Activated gamma-delta T cell (primary cell): ENCODE results near the gene PARS2.
"Not testable (repeated sequence)": the region's sequence is repeated elsewhere in the genome, so short reads cannot be mapped to it uniquely, and the experiment has no call there.

Source experiments
- DNase-seq: peaks from one replicate; lab custom pipeline; 2025; lab: John Stamatoyannopoulos, UW

Gene PARS2

GRCh38 chr1:54800041-54800898 is 35.9 kb upstream of the PARS2 start:
- DNase-seq = no peak

DNA sequence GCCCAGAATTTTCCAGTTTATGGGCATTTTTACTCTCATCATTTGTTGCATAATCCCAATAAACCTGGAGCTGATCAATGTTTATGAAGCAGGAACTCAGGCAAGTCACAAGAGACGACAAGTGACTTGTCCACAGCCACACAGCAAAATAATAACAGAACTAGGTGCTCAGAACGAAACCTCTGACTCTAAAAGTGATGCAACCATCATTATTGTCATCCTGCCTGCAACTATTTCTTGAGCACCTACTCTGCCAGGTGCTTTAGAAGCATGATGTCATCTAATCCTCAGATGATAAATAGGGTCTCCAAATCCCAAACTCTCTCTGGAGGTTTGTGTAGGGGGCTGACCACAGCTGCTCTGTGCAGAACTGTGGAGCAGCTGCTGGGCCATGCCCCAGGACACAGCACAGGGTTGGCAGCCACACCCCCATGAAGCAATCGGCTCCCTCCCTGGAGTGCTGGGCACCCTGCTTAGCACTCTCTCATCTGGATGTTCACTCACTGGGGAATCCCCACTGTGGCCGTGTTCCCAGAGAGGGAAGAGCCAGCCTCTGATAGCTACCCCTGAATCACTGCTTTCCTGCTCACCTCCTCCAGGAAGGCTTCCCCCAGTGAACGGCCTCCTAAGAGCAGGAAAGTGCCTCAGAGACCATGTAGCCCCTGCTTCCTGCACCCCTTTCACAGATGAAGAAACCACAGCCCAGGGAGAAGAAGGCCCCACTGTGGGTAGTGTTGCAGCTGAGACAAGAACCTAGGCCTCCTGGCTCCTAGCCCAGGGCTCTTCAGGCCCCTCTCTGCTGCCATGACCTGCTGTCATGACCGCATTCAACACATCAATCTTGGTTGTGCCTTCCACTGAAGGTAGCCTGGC is 34.7 kb upstream of the PARS2 start:
- DNase-seq = no peak

DNA sequence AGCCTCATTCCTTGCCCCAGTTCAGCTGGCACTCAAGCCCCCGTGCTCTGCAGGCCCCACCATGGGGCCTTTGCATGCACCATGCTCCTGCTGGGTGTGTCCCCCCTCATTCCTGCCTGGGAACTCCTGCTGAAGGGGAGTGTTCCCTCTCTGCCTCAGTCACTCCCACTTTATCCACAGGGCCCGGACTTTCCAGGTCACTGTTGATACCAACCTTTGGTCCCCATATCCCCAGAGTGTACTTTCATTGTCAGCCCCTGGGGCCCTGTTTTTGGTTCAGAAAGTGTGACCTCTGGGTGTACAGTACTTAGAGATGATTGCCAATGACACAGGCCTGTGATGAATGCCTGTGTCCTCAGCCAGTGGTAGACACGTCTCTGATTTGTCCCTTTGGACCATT is 33.9 kb upstream of the PARS2 start:
- no peak for DNase-seq

DNA sequence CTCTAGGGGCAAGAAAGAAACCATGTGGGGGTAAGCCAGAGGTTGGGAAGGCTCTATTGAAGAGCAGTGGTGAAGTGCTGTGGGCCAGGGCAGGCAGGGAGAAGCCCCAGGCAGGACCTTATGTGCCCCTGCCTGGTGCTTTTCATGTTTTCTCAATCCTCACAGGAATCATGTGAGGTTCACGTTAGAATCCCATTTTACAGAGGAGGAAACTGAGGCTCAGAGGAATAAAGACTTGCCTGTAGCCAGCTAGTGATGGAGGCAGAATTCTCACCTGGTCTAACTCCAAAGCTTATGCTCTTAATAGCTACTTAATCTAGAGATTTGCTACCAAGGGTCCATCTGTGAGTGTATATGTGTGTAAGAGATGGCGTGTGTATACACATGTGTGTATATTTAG is 32.6 kb upstream of the PARS2 start:
- DNase-seq = no peak

DNA sequence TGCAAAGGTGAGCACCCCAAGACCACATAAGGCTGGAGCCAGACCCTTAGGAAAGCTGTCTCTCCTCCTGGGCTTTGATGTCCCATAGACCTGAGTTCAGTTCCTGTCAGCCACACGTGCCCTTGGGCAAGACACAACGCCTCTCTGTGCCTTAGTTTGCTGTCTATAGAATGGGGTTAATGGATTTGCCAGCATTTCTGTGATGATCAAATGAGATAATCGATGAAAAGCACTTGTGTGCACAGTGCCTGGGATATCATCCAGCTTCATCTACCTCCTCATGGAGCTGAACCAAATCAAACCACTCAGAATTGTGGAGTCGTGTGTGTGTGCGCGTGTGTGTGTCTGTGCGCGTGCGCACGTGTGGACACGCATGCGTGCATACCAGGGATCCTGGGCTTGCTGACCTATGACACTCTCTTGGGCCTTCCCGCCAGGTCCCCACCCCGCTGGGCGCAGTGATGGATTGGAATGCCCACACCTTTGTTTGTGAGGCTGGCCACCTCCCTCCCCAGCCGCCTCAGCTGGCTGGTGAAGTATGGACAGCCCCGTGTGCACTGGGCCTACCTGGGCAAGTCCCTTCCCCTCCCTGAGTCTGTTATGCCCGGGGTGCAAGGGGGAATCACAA is 31.6 kb upstream of the PARS2 start:
- DNase-seq = no peak

- no peak for DNase-seq
Measured at GRCh38 chr1:54795356-54795665, 31.0 kb upstream of the PARS2 start.

- no peak for DNase-seq
Measured at GRCh38 chr1:54794451-54795355, 30.4 kb upstream of the PARS2 start.

GRCh38 chr1:54792686-54793282 is 28.5 kb upstream of the PARS2 start:
- no peak for DNase-seq

GRCh38 chr1:54791880-54792522 is 27.7 kb upstream of the PARS2 start:
- DNase-seq = no peak

- DNase-seq = no peak
Measured at GRCh38 chr1:54788459-54788858, 24.1 kb upstream of the PARS2 start.

DNA sequence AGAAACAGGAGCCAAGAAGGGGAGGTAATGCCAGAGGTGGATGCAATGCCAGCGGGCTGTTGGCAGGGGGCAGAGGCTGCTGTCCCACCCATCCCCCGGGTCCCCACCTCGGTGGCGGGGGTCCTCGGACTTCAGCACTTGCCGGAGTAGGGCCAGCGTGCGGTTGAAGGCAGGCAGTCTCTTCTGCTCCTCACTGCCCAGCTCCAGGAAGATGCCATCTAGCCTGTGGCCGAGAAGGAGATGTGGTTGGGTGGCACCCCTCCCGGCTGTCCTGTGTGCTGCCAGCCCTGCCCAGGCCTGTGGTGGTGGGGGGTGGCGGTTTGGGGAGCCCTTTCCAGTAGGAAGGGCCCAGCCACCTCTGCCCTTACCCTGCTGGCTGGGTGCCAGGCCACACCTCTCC is 23.3 kb upstream of the PARS2 start:
- no peak for DNase-seq

- DNase-seq = no peak
Measured at GRCh38 chr1:54786778-54787177, 22.5 kb upstream of the PARS2 start.

DNA sequence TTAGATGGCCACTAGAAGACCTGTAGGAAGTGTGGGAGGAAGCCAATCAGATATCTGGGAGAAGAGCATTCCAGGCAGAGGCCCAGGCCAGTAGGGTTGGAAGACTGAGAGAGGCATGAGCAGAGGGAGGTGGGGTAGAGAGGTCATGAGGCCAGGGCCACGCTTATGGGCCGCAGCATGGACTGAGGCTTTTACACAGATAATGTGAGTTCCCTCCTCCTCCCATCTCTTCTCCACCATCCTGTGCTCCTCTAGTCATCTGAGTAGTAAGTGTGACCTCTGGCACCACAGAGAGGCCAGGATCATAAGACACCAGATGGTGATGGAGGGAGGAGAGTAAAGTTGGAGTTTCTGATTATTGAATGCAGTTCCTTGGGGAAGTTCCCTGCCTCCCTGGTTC is 19.7 kb upstream of the PARS2 start:
- no peak for DNase-seq

GRCh38 chr1:54782588-54782987 is 18.3 kb upstream of the PARS2 start:
- no peak for DNase-seq

DNA sequence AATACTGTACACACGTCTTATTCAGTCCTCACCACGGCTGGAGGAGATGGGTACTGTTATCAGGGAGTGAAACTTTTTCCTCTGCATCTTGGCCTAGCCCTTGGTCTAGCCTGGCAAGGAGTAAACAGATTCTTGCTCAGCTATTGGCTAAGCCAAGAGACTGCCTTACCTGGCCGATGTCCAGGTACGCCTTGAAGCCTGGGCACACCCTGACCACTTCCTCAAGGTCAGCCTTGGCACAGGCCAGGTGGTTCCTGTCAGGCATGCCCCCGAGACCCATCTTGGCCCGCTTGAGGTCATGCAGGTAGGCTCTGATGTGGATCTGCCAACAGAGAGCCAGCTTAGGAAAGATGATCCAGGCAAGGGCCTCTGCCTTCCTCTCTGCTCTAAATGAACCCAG is 17.8 kb upstream of the PARS2 start:
- DNase-seq = no peak

GRCh38 chr1:54781023-54781723 is 16.9 kb upstream of the PARS2 start:
- DNase-seq = no peak

DNA sequence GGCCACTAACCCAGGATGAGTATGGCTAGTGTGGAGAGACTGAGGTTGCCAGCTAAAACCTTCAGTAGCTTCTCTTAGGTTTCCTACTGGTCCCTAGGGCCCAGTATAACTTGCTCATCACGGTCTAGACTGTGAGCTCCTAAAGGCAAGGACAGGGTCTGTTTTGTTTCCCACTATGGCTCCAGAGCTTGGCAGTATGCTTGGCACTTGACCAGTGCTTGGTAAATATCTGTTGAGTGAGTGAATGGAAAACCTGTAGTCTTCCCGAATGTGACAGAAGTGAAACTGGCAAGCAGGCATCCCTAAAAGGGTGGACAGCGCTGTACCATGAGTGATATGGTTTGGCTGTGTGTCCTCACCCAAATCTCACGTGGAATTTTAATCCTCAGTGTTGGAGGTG is 13.1 kb upstream of the PARS2 start:
- no peak for DNase-seq

DNA sequence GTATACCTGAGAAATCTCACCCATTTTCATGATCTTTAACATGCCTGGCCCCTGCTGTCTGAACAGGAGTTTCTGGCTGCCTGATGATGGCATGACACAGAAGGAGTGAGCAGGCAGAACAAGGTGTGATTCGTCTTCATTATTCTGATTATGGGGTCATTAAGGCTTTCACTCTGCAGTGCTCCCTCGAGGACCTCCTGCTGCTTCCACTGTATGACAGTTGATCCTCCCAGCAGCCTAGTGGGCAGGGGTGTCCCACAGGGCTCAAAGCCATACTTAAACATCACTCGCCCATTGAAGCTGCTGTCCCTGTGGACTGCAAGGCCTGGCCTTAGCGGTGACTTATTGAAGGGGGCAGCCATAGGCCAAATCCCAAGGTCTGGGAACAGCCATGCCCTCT is 12.7 kb upstream of the PARS2 start:
- no peak for DNase-seq

DNA sequence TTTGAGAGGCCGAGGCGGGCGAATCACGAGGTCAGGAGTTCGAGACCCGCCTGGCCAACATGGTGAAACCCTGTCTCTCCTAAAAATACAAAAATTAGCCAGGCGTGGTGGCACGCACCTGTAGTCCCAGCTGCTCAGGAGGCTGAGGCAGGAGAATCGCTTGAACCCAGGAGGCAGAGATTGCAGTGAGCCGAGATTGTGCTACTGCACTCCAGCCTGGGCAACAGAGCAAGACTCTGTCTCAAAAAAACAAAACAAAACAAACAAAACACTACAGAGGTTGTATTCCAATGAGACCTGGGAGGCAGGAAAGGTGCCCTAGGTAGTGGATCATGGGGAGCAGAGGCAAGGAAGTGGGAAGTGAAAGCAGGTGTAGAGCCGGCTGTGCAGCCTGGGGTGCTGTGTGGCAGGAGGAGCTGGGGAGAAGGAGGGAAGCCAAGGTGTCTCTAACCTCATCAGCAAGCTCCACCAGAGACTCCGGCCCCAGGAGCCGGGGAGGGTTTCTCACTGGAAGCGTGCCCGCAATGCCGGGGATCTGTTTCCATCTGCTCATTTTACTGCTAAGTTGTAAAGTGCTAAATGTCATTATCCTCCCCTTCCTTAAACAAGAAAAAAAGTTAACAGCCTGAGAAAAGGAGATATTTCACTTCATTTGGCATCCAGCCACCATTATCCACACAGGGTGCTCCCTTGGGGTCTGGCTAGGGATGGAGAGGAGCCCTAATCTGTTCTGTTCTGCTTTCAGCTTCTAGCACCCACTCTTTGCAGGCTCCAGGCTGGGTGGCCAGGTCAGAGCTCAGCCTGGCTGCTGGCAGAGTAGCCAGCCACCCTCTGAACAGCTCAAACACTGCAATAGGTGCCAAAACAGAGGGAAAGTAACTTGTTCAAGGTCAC is 11.8 kb upstream of the PARS2 start:
- DNase-seq = not testable (repeated sequence)
